HG03575 (cell line): Measurements from ENCODE around the gene SLC17A5.
"Not testable (repeated sequence)": the region's sequence is repeated elsewhere in the genome, so short reads cannot be mapped to it uniquely, and the experiment has no call there.

Source experiments
- ATAC-seq: cut with Tn5 transposase; IDR thresholded peaks from one replicate; pipeline ENCODE4 v1.9.1; 2021; ENCODE audit not compliant: unreplicated experiment, insufficient number of reproducible peaks, low FRiP score; ENCODE audit errors: extremely low read depth

The SLC17A5 gene, protein sequence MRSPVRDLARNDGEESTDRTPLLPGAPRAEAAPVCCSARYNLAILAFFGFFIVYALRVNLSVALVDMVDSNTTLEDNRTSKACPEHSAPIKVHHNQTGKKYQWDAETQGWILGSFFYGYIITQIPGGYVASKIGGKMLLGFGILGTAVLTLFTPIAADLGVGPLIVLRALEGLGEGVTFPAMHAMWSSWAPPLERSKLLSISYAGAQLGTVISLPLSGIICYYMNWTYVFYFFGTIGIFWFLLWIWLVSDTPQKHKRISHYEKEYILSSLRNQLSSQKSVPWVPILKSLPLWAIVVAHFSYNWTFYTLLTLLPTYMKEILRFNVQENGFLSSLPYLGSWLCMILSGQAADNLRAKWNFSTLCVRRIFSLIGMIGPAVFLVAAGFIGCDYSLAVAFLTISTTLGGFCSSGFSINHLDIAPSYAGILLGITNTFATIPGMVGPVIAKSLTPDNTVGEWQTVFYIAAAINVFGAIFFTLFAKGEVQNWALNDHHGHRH

DNA sequence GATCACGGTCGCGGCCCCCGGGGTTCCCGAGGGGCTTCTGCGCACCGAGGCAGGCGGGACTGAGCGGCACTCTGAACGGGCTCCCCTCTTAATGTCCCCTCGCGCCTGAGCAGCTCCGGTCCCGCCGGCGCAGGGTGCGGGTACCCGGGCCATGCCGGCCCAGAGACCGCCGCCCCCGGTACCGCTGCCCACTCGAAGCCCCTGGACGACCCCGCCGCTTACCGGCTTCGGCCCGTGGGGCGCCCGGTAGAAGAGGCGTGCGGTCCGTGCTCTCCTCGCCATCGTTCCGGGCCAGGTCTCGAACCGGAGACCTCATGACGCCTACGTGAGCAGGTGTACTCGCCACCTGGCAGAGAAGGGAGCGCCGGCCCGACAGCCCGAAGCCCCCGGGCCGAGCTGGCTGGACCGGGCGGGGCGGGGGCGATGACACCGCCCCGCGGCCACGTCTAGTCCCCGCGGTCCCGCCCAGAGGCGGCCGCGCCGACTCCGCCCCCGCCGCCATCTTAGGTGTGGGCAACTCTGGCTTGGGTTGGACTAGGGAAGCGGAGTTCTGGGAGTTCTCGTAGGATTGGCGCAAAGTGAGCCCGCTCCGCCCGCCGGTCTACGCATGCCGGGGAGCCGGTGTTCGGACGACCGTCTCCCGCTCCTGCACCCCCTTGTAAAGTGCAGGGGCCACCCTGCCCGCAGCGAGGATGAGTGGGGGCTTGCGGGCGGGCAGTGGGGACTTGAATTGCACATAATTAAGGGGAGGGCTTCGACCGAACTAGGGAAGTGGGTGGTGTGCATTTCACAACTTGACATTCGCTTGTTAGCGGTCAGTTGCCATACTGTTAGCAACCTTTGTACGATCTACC, at the start of gene SLC17A5:
Gene SLC17A5, minus strand, starts transcription at position 422 of the 854 bp plus-strand sequence. Its CDS starts 106 bp downstream, at position 316.
- ATAC-seq, result peak; percentile 49

DNA sequence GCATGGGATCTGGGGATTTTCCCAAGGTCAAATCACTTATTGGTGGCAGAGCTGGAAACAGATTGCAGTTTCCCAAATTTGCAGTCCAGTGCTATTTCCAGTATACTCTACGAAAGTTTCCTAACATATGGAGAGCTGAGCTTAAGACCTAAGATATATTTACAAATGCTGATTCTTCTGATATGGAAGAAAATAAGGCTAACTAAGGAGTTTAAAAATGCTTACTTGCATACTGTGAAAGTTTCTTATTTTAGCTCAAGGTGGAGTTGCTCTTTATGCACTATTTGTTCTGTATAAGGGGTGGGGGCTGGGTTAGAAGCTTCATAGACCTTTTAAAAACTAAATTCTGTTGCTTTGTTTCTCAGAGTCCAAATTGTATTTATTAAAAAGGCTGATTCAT, 49.7 kb upstream of the SLC17A5 start:
- no peak for ATAC-seq

DNA sequence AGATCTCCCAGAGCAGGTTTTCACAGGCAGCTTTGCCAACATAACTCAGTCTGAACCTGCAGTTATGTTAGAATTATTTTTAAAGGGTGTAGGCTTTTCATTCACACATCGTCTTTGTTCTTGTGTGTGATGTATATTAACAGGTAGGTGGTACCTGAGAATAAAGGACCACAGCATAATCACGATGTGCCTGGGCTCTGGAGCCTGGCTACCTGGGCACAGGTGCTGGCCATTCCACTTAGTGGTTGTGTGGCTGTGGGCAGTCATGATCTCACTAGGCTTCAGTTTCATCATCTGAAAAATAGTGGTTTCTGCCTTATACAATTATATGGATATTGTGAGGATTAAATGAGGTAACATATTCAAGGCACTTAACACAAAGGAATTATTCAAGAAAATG, 48.7 kb upstream of the SLC17A5 start:
- no peak for ATAC-seq

DNA sequence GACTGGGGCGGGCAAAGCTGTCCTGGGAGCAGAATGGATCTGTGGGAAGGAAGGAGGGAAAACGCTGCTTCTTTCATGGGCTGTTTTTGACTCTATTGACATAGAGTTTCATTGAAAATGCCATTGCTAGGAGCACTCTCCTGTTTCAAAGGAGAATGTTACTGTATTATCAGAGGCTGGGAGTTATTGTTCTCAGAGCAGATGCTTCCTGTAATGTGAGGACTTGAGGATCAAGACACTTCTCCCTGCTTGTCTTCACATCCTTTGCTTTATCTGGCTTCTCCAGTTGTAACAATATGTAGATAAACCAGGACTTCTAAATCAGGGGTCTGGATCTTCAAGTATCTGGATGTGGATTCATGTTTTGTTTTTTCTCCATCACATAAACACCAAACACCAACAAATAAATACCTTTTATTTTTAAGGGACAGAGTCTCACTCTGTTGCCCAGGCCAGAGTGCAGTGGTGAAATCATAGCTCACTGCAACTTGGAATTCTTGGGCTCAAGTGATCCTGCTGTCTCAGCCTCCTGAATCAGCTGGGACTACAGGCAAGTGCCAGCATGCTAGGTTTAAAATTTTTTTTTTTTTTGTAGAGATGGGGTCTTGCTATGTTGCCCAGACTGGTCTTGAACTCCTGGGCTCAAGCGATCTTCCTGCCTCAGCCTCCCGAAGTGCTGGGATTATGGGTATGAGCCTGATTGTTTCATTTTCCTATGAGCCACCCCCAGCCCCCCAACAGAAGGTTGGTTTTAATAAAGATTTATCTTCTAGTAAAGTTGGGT, 46.1 kb upstream of the SLC17A5 start:
- no peak for ATAC-seq

DNA sequence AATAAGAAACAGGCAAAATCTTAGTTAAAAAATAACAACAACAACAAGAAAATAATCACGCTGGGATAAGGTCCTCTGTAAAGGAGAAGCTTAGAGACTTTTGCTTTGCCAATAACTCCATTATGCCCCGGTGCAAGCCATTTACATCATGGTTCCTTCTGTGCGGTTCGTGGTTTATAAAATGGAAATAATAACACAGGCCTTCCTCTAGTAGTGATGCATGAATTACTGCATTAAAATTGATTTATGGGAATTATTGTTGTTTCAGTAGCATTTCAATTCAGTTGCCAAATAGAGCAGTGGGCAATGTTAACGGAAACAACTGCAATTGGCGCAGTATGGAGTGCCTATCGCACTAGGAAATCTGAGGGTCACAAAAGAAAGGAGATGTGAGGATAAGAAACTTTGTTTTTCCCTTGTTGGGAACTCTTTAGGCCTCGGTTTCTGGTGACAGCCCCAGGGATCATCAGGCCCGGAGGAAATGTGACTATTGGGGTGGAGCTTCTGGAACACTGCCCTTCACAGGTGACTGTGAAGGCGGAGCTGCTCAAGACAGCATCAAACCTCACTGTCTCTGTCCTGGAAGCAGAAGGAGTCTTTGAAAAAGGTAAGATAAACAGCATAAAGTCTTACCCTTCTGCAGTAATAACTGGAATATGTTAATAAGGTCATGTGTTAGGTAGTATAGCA, 43.3 kb upstream of the SLC17A5 start:
- no peak for ATAC-seq

DNA sequence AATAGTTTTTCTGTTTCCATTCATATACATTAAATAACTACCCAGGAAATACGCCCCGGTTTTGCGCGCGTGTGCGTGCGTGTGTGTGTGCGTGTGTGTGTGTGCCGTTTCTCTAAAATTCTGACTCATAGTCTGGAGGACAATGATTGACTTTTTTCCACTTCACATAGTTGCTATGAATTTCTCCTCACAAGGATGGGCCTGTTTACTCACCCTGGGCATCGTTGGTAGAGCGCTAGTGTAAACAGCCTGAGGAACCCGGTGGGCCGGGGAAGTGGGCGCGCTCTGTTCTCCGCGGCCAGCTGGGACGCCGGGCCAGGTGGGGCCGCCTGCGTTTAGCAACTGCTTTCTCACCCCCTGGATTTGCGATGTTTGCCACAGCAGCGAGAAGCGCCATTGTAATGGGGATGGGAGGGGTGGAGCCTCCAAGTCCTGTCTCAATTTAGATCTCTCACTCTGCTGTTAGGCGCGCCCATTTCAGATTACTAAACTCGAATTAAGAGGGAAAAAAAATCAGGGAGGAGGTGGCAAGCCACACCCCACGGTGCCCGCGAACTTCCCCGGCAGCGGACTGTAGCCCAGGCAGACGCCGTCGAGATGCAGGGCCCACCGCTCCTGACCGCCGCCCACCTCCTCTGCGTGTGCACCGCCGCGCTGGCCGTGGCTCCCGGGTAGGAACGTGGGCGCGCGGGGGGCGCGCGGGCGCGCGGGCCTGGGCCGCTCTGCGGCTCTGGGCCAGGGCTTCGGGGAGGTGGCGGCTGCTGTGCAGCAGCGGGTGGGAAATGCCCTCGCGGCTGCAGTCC, 42.0 kb upstream of the SLC17A5 start, which contains the start of gene CD109:
Gene CD109, plus strand, starts transcription at position 585 of the 803 bp plus-strand sequence. Its CDS starts 13 bp downstream, at position 598.
- peak; percentile 36 for ATAC-seq

DNA sequence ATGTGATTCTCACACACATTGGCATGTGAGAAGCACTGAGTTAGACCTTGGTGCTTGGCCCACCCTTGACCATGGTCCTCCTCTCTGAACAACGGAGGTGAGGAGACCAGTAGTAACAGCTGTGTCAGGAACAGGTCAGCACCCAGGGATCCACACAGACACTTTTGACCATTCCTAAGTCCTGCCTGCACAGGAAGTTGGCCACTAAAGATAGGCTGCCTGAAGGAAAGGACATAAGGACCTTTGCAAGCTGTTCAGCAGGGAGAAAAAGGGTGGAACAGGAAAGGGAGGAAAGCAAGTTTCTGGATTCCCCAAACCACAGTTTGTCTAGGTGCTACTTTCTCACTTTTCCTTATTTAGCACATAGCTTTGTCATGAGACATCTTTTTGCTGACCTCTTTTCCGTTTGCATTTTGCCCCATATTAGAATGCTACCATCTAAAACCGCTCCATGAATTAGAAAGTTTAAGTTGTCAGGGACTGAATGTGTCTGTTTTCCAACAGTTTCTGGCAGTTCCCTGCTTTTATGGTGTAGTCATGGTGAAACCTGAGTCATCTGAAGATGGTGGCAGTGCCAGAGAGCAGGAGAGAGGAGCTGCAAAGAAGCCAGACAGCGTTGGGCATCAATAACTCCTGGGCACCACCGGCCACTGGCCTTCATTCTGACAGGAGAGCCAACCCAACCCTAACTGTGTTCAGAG, 41.1 kb upstream of the SLC17A5 start:
- no peak for ATAC-seq

DNA sequence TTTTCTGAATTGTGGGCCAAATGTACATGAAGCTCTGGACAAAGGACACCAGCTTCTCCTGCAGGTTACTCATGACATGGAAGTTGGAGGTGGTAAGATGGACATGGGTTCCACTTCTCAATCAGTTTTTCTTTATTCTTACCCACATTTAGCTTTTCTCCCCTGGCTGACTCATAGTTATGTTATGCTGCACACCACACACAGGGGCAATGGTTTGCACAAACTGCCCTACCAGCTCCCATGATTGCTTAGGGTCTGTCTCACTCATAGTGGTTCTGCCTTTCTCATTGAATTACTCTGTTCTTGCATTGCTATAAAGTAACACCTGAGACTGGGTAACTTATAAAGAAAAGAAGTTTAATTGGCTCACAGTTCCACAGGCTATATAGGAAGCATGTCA, 37.7 kb upstream of the SLC17A5 start:
- ATAC-seq, result no peak

DNA sequence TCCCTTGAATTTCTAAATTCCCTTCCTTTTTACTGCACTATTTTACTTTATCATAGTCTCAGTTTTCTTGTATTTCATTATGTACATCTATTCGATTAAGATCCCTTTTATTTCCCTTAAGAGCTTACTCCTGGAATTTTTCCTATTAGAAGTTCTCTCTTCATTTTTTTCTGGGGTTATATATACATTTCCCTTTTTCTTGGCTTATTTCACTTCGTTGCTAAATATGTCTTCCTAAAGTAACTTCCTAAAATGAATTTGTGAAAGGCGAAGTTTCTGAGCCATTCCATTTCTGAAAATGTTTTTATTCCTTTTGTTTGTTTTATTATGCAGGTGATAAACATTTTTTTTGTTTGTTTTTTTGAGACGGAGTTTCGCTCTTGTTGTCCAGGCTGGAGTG, 36.3 kb upstream of the SLC17A5 start:
- ATAC-seq, result no peak

DNA sequence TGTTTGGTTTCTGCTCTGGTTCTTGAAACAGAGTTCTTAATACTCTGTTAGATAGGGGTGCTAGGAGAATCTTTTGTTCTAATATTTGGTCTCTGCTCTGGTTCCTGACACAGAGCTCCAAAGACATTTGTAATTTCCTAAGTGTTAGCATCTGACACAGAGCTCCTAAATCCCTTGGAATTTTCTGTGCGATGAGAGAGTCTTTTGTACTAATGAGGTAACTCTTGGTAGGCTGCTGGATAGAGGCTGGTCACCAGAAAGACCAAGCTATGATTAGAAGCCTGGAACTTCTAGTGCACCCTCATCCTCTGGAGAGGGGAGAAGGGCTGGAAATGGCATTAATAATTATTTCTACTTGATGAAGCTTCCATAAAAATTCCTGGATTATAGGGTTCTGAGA, 34.6 kb upstream of the SLC17A5 start:
- no peak for ATAC-seq

DNA sequence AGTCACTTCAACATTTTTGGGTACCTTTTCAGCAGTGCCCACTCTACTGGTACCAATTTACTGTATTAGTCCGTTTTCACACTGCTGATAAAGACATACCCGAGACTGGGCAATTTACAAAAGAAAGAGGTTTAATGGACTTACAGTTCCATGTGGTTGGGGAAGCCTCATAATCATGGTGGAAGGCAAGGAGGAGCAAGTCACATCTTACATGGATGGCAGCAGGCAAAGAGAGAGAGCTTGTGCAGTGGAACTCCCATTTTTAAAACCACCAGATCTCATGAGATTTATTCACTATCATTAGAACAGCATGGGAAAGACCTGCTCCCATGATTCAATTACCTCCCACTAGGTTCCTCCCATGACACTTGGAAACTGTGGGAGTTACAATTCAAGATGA, 29.8 kb upstream of the SLC17A5 start:
- ATAC-seq, result not testable (repeated sequence)

DNA sequence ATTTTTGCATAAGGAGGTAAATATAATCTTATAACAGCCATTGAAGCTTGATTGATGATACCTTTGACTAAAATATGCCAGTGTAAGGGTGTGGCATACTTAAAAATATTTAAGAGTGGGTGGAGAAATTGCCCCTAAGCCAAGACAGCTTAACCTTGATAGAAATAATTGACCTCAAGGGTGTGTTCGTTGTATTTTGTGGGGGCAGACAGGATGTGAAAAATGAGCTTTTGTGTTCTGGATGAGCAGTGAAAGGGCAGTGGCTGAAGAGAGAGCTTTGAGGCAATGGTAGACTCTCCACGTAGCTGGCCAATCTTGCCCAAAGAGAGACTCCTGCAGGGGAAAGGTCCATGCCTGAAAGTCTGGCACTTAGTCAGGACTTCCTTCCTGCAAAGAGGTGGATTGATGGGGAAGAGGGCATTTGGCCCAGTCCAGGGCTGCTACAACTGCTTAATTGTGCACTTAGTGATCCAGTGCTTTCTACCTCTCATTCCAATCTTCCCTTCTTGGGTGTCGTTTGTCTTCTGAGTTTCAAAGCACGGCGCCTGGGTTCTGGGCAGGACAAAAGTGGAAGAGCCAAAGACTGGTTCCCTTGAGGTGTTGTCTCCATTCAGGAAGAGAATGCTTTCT, 26.6 kb upstream of the SLC17A5 start:
- ATAC-seq, result no peak

DNA sequence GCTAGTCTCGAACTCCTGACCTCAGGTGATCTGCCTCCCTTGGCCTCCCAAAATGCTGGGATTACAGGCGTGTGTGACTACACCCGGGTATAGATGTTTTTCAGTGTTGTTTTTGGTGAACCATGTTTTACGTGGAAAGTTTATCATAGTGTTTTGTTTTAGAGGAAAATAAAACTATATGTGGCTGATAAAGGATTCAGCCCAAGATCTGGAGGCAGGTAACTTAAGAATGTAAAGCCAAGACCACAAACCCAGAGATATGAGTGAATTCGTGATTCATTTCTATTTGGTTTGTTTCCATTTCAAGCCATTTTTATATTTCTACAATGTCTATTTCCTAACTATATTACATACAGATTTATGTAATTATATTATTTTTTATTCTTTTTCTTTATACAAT, 26.1 kb upstream of the SLC17A5 start:
- ATAC-seq, result not testable (repeated sequence)

DNA sequence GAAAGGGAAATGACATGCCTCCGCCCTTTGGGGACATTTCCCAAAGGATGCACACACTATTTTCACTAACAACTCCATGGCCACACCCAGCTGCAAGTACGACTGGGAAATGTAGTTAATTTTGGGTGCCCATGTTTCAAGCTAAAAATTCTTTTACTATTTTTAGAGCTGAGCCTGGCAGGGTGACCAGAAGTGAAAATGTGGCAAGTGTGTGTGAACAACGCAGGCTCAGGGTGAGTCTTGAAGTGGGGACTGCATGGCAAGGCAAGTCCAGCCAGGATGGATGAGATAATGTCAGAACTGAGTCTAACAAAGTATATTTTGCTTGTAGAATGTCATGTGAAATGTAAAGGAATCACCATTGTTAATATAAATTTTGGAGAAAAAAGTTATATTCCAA, 25.2 kb upstream of the SLC17A5 start:
- ATAC-seq, result no peak

DNA sequence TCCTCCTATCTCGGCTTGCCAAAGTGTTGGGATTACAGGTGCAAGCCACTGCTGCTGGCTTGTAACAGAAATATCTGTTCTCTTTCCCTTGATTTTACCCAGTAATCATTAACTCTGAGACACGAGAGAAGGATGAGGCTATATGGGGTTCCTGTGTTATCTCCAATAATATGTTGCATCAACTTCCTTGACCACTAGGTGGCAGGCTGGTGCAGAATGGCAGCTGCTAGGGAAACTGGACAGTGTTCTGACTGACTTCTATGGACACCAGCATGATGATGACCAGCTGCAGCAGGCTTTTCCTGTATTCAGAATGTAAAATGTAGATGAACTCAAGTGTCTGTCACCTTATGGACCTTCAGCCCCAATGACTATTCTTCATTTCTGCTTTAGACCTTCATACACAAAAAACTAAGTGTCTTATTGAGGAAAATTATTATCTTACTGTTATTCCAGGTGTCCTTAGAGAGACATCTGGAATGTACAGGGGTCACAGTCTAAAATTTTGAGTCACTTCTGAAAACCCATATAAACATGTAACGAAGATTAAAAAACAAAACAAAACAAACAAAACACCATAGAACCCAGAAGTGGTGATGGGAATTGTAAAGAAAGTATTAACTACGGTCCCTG, 21.8 kb upstream of the SLC17A5 start:
- ATAC-seq, result peak; percentile 69

DNA sequence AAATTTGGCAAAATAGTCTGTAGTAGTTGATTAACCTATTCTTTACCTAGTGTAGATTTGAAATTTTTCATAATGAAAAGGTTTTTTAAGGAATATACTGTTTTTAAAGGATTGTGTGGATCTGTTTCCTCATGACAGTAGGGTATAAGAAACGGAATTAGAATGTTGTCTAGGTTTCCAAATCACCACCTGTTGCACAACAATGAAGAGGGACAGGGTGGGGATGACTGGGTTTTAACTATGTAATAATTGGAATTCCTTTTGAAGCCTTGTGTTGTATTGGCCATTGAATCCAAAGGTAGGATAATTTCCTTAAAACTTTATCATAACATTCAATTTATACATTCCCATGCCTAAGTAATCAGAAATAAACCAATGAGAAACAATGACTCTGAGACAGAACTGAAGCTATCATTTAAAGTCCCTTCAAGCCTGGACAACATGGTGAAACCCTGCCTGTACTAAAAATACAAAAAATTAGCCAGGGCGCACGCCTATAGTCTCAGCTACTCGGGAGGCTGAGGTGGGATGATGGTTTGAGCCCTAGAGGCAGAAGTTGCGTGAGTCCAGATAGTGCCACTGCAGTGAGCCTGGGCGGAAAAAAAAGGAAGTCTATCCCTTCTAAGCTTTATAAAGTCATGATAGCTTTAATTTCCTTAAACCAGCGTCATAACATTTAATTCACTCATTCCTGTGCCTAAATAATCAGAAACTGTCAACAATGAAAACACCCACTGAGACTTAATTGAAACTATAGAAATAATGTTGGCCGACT, 18.3 kb upstream of the SLC17A5 start:
- no peak for ATAC-seq
